Suppressor macrophage treated with lipopolysaccharide for 1 hour (primary cell): ENCODE measurements around the gene MAGED4B.
"Not testable (repeated sequence)": the region's sequence is repeated elsewhere in the genome, so short reads cannot be mapped to it uniquely, and the experiment has no call there.

Source experiments
- DNase-seq, 3 donors: peaks; one replicate each; pipeline ENCODE4 v3.0.0-alpha.2; 2020 to 2022

MAGED4B gene, protein sequence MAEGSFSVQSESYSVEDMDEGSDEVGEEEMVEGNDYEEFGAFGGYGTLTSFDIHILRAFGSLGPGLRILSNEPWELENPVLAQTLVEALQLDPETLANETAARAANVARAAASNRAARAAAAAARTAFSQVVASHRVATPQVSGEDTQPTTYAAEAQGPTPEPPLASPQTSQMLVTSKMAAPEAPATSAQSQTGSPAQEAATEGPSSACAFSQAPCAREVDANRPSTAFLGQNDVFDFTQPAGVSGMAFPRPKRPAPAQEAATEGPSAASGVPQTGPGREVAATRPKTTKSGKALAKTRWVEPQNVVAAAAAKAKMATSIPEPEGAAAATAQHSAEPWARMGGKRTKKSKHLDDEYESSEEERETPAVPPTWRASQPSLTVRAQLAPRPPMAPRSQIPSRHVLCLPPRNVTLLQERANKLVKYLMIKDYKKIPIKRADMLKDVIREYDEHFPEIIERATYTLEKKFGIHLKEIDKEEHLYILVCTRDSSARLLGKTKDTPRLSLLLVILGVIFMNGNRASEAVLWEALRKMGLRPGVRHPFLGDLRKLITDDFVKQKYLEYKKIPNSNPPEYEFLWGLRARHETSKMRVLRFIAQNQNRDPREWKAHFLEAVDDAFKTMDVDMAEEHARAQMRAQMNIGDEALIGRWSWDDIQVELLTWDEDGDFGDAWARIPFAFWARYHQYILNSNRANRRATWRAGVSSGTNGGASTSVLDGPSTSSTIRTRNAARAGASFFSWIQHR

DNA sequence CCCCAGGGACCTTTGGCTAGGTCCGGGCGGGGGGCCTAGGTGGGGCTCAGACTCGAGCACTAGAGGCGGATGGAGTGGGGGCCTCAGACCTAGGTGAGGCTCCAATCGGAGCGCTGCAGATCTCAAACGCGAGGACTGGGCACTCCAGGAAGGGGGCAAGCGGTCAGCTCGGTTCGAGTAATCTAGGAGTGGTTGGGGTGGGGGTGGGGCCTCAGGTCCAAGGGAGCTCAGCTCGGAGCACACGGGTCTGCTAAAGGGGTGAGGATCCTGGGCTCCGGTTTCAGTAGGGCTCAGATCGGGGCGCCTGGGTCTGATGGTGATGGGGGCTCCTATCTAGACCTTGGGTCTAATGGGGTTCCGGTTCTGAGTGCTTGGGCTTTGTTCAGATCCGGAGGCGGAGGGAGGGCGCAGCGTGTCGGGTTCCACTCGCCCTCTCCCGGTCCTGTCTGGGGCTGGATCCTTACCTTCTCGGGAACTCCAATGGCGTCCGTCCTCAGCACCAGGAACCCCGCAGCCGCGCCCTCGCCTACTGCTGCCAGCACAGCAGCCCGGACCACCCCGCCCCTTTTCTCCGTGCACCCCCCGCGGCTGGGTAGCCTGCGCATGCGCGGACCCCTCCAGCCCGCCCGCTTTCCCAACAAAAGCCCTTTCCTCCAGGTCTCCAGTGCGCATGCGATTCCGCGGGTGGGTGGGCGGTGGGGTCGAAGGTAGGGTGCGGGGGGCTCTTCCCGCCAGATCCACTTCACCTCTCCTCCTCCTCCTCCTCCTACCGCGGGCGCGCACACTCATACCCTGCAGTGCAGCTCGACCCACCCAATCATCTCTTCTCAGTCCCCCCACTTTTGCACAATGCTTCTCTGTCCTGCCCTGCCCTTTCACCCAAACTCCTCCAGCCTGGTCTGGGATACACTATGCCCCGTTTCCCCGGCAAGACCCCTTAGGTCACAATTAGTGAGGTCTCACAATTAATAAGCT lies at the start of gene MAGED4B:
TSS of gene MAGED4B (minus strand) at position 518 of the 975 bp plus-strand sequence. CDS start 1,011 bp downstream, outside the sequence.
- not testable (repeated sequence) for DNase-seq

DNA sequence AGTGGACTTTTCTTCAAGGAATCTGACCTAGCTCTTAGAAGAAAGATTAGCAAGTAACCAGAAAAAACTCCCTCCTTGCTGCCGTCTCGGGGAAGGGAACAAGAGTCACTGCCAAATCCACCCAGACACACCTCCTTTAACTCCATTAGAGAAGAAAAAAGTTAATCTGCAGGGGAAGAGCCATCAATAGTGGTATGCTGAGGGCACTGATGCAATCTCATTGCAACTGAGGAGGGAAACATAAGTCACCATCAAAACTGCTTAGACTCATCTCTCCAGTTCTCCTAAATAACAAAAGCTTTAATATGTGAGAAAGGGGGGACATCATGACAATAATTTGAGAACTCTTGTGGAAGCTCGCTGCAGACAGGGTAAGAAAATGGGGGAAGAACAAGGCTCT lies 49.3 kb upstream of the MAGED4B start:
- no peak for DNase-seq

DNA sequence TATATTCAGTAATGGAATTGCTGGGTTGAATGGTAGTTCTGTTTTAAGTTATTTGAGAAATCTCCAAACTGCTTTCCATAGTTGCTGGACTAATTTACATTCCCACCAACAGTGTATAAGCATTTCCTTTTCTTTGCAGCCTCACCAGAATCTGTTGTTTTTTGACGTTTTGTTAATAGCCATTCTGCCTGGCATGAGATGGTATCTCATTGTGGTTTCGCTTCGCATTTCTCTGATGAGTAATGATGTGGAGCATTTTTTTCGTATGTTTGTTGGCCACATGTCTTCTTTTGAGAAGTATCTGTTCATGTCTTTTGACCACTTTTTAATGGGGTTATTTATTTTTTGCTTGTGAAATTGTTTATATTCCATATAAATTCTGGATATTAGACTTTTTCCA lies 13.6 kb upstream of the MAGED4B start:
- DNase-seq: no peak

DNA sequence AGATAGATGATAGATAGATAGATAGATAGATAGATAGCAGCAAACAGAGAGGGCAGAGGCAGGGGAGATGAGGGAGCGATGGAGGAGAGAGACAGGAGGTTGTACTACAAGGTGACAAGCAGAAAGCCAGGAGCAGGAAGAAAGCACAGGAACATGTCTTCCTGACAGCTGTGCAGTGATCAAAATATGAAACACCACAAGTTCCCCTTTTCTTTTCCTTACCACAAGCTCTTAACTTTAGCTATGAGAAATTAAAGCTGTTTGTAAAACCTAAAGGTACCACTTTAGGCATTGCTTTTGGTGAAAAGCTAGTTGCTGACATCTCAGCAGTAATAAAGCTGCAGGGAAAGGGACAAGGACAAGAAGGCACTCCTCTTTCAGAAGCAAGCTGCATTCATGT lies 9.1 kb upstream of the MAGED4B start:
- DNase-seq: no peak

DNA sequence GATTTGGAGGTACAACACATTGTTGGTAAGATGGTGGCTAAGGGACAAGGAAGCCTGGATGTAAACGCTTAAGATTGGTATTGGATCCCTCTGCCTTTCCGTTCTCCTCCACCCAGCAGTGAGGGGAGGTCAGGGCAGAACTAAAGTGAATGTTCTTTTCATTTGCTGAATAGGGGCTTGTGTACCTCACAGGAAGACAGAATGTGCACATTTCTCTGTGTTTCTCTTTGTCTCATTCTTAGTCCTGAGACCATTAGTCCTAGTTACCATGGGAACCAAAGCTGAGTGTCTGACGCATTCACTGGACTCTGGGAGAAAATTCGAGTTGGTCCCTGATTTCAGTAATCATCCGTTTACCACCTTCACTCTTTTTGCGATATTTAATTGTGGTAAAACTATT lies 26.7 kb downstream of the MAGED4B start:
- not testable (repeated sequence) for DNase-seq

DNA sequence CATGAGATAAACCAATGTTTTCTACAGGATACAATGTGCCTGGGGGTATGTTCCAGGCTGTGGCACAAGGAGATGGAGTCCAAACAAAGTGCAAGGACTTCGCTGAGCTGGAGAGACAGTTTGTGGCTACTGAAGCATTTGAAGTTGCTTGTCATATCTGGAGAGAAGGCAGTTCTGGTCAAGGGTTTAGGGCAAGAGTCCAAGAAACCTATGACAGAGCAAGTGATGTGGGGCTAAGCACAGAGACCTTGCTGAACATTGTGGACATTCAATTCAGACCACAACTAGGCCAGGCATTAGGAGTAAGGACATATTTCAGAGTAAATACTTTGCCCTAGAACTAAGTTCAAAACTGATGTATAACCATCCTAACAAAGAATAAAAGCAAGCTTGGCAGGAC lies 34.8 kb downstream of the MAGED4B start:
- no peak for DNase-seq

DNA sequence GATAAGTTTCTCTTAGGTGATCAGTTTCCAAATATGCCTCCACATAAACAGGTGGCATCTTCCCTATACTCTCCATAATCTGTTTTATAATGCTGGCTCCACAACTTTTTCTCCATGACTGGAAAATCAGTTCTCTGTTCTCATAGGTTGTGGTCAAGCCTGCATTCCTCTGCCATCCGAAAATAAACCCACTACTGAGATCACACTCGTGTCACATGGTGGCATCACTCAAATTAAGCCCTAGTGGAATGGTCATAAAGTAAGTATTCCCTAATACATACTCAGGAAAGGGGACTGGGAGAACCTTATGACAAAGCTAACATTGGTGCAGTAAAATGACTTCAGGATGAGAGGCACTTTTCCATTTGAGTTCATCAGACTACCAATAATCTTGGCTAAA lies 37.6 kb downstream of the MAGED4B start:
- DNase-seq: no peak

DNA sequence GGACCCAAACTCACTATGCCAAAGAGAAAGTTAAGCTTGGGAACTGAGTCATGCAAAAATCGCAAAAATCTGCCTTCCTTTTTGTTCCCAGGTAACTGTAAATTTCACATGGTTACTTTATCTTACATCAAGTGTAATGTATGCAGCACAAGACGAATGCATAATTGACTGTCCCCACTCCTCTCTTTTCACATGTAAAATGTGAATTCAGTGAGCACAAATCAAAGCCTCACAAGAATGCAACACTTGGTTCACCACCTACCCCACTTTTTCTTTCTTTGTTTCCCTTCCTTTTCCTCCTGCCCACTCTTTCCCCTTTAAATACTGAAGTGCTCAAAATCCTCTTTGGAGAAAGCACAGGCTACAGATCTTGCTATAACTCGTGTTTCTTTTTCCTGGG lies 53.2 kb downstream of the MAGED4B start:
- DNase-seq: no peak
